Gastrocnemius medialis (tissue), 4 donors: Measurements from ENCODE around the gene VMP1.

Experiments used
- CTCF ChIP-seq, 5 experiments: fragments of 450-650 bp in 3 of 5; fragments of 200-600 bp in 2 of 5; sonication (generic) in 2 of 5; IDR thresholded peaks in 4 of 5; conservative IDR thresholded peaks in 1 of 5; 1 replicate in 4 of 5; 2 replicates in 1 of 5; pipeline ENCODE4 v1.5.1; 2016 to 2019; ENCODE audit warnings: antibody characterized with exemption in 5 of 5, mild to moderate bottlenecking in 3 of 5, moderate library complexity in 3 of 5
- POLR2A ChIP-seq, 2 donors: fragments of 450-650 bp; IDR thresholded peaks; one replicate each; pipeline ENCODE4 v1.6.1; 2017; ENCODE audit warnings: antibody characterized with exemption in 2 of 2, mild to moderate bottlenecking in 2 of 2, moderate library complexity in 2 of 2

GRCh38 chr17:59777033-59777432 lies 69.6 kb downstream of the VMP1 start:
- no peak for TF ChIP-seq CTCF (IDR thresholded peaks at IDR 0.05 in 4 of 5, conservative IDR thresholded peaks at IDR 0.05 in 1 of 5)
- TF ChIP-seq POLR2A (IDR thresholded peaks at IDR 0.05) = no peak
